Measurements from ENCODE around the gene SLC36A3. TPM values are rescaled to one million over a fixed set of nuclear protein-coding genes. Genes with fewer than 3 reads are reported as not detected.

Gene SLC36A3
- total RNA-seq (2014; rRNA removed; shearing (Covaris generic)): not detected in 2 replicates

GRCh38 chr5:151303666-151304065, at the start of gene SLC36A3:
SLC36A3 (minus strand) TSS chr5:151303766; CDS start chr5:151303354, 412 bp downstream.
- Histone ChIP-seq H3K4me1 (no peaks in the 10 kb centered on the region), H3K9me3 (replicated peaks) (no peaks in the 10 kb centered on the region), H3K4me3 (no peak within 1 kb of the TSS), H3K27ac (no peak within 1 kb of the TSS), H3K36me3 (no peaks in the 10 kb centered on the region), H3K27me3 (no peaks in the 10 kb centered on the region)
- DNase-seq: no peak

DNA sequence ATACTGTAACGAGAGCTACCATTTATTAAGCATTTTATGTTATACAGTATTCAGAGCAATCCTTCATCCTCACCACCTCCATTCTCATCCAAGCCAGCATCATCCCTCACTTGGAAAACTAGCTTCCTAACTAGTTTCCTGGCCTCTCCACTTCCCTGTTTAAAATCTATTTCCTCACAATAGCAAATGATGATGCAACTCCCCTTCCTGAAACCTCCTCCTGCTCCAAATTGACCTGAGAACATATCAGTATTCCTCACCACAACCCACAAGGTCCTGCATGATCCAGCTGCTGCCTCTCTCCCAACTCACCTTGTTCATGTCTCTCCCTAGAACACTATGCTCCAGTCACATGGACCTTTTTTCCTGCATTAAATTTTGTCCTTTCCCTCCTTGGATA, 48.1 kb upstream of the SLC36A3 start:
- Histone ChIP-seq H3K9me3 (replicated peaks) (no peaks in the 10 kb centered on the region), H3K4me1 (no peaks in the 10 kb centered on the region), H3K27me3 (no peaks in the 10 kb centered on the region), H3K36me3 (no peaks in the 10 kb centered on the region), H3K4me3 (no peak overlapping the region), H3K27ac (no peak overlapping the region)
- no peak for DNase-seq

DNA sequence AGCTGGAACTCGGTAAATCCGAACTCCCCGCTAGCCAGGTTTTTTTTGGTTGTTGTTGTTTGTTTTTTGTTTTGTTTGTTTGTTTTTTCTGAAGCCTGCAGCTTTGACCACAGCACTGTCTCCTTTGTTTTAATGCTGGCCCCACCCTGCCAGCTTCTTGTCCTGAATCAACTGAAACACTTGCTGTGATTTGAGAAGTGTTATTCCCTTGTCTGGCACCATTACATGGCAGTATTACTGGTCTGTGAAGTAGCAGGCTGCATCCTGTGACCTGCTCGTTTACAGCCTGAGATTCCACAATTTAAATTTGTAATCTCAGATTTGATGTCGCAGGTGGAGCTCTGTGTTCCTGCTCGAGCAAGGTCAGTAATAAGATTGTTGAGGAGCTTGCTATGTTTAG, 45.2 kb upstream of the SLC36A3 start:
- Histone ChIP-seq H3K27ac (no peak overlapping the region), H3K36me3 (no peaks in the 10 kb centered on the region), H3K4me3 (no peak overlapping the region), H3K27me3 (peaks cover 3% of the 10 kb centered on the region; the same call in 1 of the 2 replicates), H3K9me3 (replicated peaks) (no peaks in the 10 kb centered on the region), H3K4me1 (no peaks in the 10 kb centered on the region)
- no peak for DNase-seq

- DNase-seq: no peak
- Histone ChIP-seq H3K4me1 (no peaks in the 10 kb centered on the region), H3K27me3 (peaks cover 3% of the 10 kb centered on the region; the same call in 1 of the 2 replicates), H3K9me3 (replicated peaks) (no peaks in the 10 kb centered on the region), H3K4me3 (no peak within 1 kb of the TSS), H3K27ac (no peak within 1 kb of the TSS), H3K36me3 (no peaks in the 10 kb centered on the region)
Observed at GRCh38 chr5:151347369-151347768, 43.8 kb upstream of the SLC36A3 start, which contains the start of gene SLC36A2. SLC36A2 (minus strand) TSS chr5:151347559; CDS start chr5:151347460, 99 bp downstream.

- Histone ChIP-seq H3K27ac (no peak overlapping the region), H3K36me3 (no peaks in the 10 kb centered on the region), H3K27me3 (peaks cover 6% of the 10 kb centered on the region), H3K4me1 (no peaks in the 10 kb centered on the region), H3K4me3 (no peak overlapping the region), H3K9me3 (replicated peaks) (no peaks in the 10 kb centered on the region)
- DNase-seq: no peak
Observed at GRCh38 chr5:151345808-151346478, 42.4 kb upstream of the SLC36A3 start.

GRCh38 chr5:151345187-151345807, 41.7 kb upstream of the SLC36A3 start:
- H3K9me3 ChIP-seq (replicated peaks): no peaks in the 10 kb centered on the region
- no peak for DNase-seq
- H3K36me3 ChIP-seq: no peaks in the 10 kb centered on the region
- no peak overlapping the region for H3K4me3 ChIP-seq
- peaks cover 6% of the 10 kb centered on the region for H3K27me3 ChIP-seq
- no peaks in the 10 kb centered on the region for H3K4me1 ChIP-seq
- H3K27ac ChIP-seq: no peak overlapping the region

GRCh38 chr5:151344088-151344487, 40.5 kb upstream of the SLC36A3 start:
- Histone ChIP-seq H3K36me3 (no peaks in the 10 kb centered on the region), H3K27ac (no peak overlapping the region), H3K4me3 (no peak overlapping the region), H3K9me3 (replicated peaks) (no peaks in the 10 kb centered on the region), H3K4me1 (no peaks in the 10 kb centered on the region), H3K27me3 (peaks cover 6% of the 10 kb centered on the region)
- DNase-seq: no peak

GRCh38 chr5:151340004-151340403, 36.4 kb upstream of the SLC36A3 start:
- no peaks in the 10 kb centered on the region for H3K4me1 ChIP-seq
- no peaks in the 10 kb centered on the region for H3K36me3 ChIP-seq
- DNase-seq: no peak
- peaks cover 6% of the 10 kb centered on the region; the same call in 1 of the 2 replicates for H3K27me3 ChIP-seq
- no peaks in the 10 kb centered on the region; the same call in 1 of the 2 replicates for H3K9me3 ChIP-seq (replicated peaks)
- no peak overlapping the region for H3K4me3 ChIP-seq
- no peak overlapping the region for H3K27ac ChIP-seq

- no peak overlapping the region for H3K4me3 ChIP-seq
- no peaks in the 10 kb centered on the region; the same call in 1 of the 2 replicates for H3K9me3 ChIP-seq (replicated peaks)
- H3K4me1 ChIP-seq: no peaks in the 10 kb centered on the region
- H3K27me3 ChIP-seq: peaks cover 3% of the 10 kb centered on the region; the same call in 1 of the 2 replicates
- H3K27ac ChIP-seq: no peak overlapping the region
- no peak for DNase-seq
- H3K36me3 ChIP-seq: no peaks in the 10 kb centered on the region
Observed at GRCh38 chr5:151338734-151339133, 35.2 kb upstream of the SLC36A3 start.

- H3K27me3 ChIP-seq: no peaks in the 10 kb centered on the region
- no peak for DNase-seq
- no peaks in the 10 kb centered on the region for H3K4me1 ChIP-seq
- no peak overlapping the region for H3K27ac ChIP-seq
- no peaks in the 10 kb centered on the region; the same call in 1 of the 2 replicates for H3K9me3 ChIP-seq (replicated peaks)
- no peaks in the 10 kb centered on the region for H3K36me3 ChIP-seq
- no peak overlapping the region for H3K4me3 ChIP-seq
Observed at GRCh38 chr5:151332857-151333256, 29.3 kb upstream of the SLC36A3 start.

DNA sequence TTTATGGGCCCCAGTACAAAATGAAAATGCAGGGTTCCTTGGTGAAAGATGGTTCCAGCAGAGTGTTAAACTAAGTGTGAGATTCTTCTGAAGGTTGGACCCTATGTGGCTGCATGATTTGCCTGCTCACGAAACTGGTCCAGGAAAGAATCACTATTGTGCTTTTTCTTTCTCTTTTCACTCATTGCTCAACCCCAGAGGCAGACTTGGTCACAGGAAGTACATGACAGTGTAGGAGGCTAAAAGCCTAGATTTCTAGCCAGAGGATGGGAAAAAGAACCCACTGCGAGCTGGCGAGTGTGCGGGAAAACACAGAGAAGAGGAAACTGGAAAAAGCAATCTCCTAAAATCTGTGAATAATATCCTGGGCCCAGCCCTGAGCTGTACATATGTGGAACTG, 25.2 kb upstream of the SLC36A3 start:
- H3K4me3 ChIP-seq: no peak overlapping the region
- H3K36me3 ChIP-seq: no peaks in the 10 kb centered on the region
- no peak overlapping the region for H3K27ac ChIP-seq
- no peaks in the 10 kb centered on the region for H3K27me3 ChIP-seq
- H3K4me1 ChIP-seq: no peaks in the 10 kb centered on the region
- no peak for DNase-seq
- H3K9me3 ChIP-seq (replicated peaks): no peaks in the 10 kb centered on the region

GRCh38 chr5:151327585-151327984, 24.0 kb upstream of the SLC36A3 start:
- Histone ChIP-seq H3K27me3 (no peaks in the 10 kb centered on the region), H3K4me3 (no peak overlapping the region), H3K36me3 (no peaks in the 10 kb centered on the region), H3K4me1 (no peaks in the 10 kb centered on the region), H3K27ac (no peak overlapping the region), H3K9me3 (replicated peaks) (no peaks in the 10 kb centered on the region)
- no peak for DNase-seq

DNA sequence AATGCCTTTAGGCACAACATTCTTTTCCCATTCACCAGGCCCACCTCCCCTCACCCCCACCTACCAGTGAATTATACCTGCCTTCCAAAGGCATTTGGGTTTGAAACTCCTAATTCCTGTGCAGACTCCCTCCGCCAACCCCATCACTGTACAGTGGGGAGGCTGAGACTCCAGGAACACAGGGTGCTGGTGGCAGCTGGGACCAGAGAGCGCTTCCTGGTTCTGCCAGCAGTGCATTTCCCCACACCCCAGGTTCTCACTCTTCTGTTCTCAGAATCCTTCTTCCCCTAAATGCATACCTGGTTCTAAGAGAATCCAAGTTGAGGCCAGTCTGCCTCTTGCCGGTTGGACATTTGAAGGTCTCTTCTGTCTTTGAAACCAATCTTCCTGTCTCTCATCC, 22.7 kb upstream of the SLC36A3 start:
- Histone ChIP-seq H3K27ac (no peak overlapping the region), H3K4me1 (no peaks in the 10 kb centered on the region), H3K27me3 (no peaks in the 10 kb centered on the region), H3K4me3 (no peak overlapping the region), H3K36me3 (no peaks in the 10 kb centered on the region), H3K9me3 (replicated peaks) (no peaks in the 10 kb centered on the region)
- DNase-seq: no peak

DNA sequence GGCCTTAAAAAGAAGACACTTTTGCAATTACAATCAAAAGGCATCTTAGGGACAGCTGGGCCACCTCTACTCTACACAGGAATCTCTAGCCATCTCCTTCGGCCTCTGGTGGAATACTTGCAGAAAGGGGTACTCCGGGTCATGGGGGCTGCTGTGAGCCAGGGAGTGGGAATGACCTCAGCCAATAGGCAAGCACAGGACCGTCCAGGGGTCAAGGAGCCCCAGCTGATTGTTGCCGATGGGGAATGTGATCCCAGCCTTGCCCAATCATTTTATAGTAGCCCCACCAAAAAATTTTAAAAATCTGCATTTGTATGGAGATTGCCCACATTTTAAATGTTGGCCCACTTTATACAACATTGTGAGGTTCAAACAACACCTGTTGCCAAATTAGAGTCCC, 16.9 kb upstream of the SLC36A3 start:
- Histone ChIP-seq H3K4me3 (no peak overlapping the region), H3K27ac (no peak overlapping the region), H3K36me3 (no peaks in the 10 kb centered on the region), H3K9me3 (replicated peaks) (no peaks in the 10 kb centered on the region), H3K27me3 (no peaks in the 10 kb centered on the region), H3K4me1 (no peaks in the 10 kb centered on the region)
- no peak for DNase-seq

- Histone ChIP-seq H3K27ac (no peak overlapping the region), H3K9me3 (replicated peaks) (no peaks in the 10 kb centered on the region), H3K27me3 (no peaks in the 10 kb centered on the region), H3K4me3 (no peak overlapping the region), H3K4me1 (no peaks in the 10 kb centered on the region), H3K36me3 (no peaks in the 10 kb centered on the region)
- peak; percentile 29 to 44 for DNase-seq
Observed at GRCh38 chr5:151318850-151319732, 15.5 kb upstream of the SLC36A3 start.

Measured in SJCRH30 (cell line).